NCI-H2196 treated with DMSO at 0.1 percent for 48 hours (cell line): ENCODE data around the gene PTPRJ.

Experiments
- DNase-seq: peaks from one replicate; lab custom pipeline; 2025; ENCODE audit not compliant: unreplicated experiment; lab: John Stamatoyannopoulos, UW

PTPRJ gene

GRCh38 chr11:48142889-48143288 lies 162.5 kb downstream of the PTPRJ start:
- no peak for DNase-seq

GRCh38 chr11:48148749-48149148 lies 168.4 kb downstream of the PTPRJ start:
- DNase-seq, result no peak

GRCh38 chr11:48150213-48150612 lies 169.9 kb downstream of the PTPRJ start:
- no peak for DNase-seq

GRCh38 chr11:48154151-48154550 lies 173.8 kb downstream of the PTPRJ start:
- DNase-seq, result no peak

GRCh38 chr11:48161951-48162884 lies 181.9 kb downstream of the PTPRJ start:
- no peak for DNase-seq

GRCh38 chr11:48162885-48163268 lies 182.5 kb downstream of the PTPRJ start:
- no peak for DNase-seq

- no peak for DNase-seq
Measured at GRCh38 chr11:48163360-48164100, 183.2 kb downstream of the PTPRJ start.

- DNase-seq, result no peak
Measured at GRCh38 chr11:48164836-48165235, 184.5 kb downstream of the PTPRJ start.

GRCh38 chr11:48165426-48165825 lies 185.1 kb downstream of the PTPRJ start:
- DNase-seq, result no peak

- DNase-seq, result no peak
Measured at GRCh38 chr11:48167380-48167779, 187.0 kb downstream of the PTPRJ start.

GRCh38 chr11:48168815-48169214 lies 188.5 kb downstream of the PTPRJ start:
- DNase-seq, result no peak

- no peak for DNase-seq
Measured at GRCh38 chr11:48169259-48169658, 188.9 kb downstream of the PTPRJ start.

GRCh38 chr11:48169717-48170116 lies 189.4 kb downstream of the PTPRJ start:
- no peak for DNase-seq

- DNase-seq, result no peak
Measured at GRCh38 chr11:48170241-48171233, 190.2 kb downstream of the PTPRJ start.

GRCh38 chr11:48172818-48173609 lies 192.7 kb downstream of the PTPRJ start:
- DNase-seq, result no peak

- DNase-seq, result no peak
Measured at GRCh38 chr11:48177661-48178060, 197.3 kb downstream of the PTPRJ start.

GRCh38 chr11:48180627-48181026 lies 200.3 kb downstream of the PTPRJ start:
- DNase-seq, result no peak

- DNase-seq, result no peak
Measured at GRCh38 chr11:48182860-48183526, 202.6 kb downstream of the PTPRJ start.

GRCh38 chr11:48184452-48184851 lies 204.1 kb downstream of the PTPRJ start:
- DNase-seq, result no peak
